PC-9 (cell line): ENCODE results near the gene PTCRA.

ENCODE experiments used
- EZH2 ChIP-seq: fragments of 200-600 bp; sonication (generic); IDR thresholded peaks from 2 replicates; pipeline ENCODE4 v1.8.0; 2017; ENCODE audit warnings: antibody characterized with exemption, low read depth
- TF ChIP-seq, protein P1 (sequence below): fragments of 200-600 bp; sonication (generic); conservative IDR thresholded peaks from 2 replicates; pipeline ENCODE4 v1.6.1; 2017; ENCODE audit warnings: mixed run types, antibody characterized with exemption, mild to moderate bottlenecking, moderate library complexity

DNA sequence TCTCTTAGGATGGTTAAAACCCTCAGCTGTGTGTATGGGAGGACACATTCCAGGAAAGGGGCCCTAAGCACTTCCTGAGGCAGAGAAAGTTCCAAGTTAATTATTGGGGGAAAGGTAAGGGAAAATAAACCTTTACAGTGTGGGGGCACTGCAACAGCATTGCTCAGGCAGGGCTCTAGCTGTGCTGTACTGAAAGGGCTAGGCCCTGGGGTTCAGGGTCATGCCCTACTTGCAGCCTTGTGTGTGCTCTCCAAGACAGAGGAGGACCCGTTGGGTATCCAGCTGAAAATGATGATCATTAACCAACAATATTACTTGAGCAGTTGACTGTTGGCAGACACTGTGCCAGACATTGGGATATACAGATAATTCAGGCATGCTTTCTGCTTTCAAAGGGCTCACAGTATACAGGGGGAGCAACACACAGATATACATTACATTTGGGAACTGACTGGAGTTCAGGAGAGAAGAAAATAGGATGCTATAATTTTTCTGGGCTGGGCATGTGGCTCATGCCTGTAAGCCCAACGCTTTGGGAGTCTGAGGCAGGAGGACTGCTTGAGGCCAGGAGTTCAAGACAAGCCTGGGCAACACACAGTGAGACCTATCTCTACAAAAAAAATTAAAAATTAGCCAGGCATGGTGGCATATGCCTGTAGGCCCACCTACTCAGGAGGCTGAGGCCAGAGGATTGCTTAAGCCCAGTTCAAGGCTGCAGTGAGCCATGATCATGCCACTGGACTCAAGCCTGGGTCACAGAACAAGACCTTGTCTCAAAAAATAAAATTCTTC lies 45.5 kb upstream of the PTCRA start:
- TF ChIP-seq, protein P1, sequence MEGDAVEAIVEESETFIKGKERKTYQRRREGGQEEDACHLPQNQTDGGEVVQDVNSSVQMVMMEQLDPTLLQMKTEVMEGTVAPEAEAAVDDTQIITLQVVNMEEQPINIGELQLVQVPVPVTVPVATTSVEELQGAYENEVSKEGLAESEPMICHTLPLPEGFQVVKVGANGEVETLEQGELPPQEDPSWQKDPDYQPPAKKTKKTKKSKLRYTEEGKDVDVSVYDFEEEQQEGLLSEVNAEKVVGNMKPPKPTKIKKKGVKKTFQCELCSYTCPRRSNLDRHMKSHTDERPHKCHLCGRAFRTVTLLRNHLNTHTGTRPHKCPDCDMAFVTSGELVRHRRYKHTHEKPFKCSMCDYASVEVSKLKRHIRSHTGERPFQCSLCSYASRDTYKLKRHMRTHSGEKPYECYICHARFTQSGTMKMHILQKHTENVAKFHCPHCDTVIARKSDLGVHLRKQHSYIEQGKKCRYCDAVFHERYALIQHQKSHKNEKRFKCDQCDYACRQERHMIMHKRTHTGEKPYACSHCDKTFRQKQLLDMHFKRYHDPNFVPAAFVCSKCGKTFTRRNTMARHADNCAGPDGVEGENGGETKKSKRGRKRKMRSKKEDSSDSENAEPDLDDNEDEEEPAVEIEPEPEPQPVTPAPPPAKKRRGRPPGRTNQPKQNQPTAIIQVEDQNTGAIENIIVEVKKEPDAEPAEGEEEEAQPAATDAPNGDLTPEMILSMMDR = no peak
- TF ChIP-seq EZH2 = no peak
